B cell (primary cell): ENCODE results near the gene GPC2. TPM values are rescaled to one million over a fixed set of nuclear protein-coding genes. Genes with fewer than 3 reads are reported as not detected.

Experiments
- ATAC-seq: fragments of 200-7000 bp; cut with Tn5 transposase; one replicate; pipeline ENCODE4 v1.10.0; 2021; ENCODE audit warnings: low read depth, mild to moderate bottlenecking, moderate number of reproducible peaks, moderate library complexity
- CTCF ChIA-PET: fragments of 350-600 bp; sonication (Branson Sonifier 250); formaldehyde crosslinking; loops from one replicate; lab custom pipeline; 2021; ENCODE audit warnings: antibody characterized with exemption, inconsistent platforms; lab: Charles Lee
- POLR2A ChIA-PET: fragments of 350-600 bp; sonication (Branson Sonifier 250); formaldehyde crosslinking; loops from one replicate; lab custom pipeline; 2021; ENCODE audit warnings: antibody characterized with exemption; lab: Charles Lee
- DNase-seq: peaks from one replicate; pipeline ENCODE4 v3.0.0; 2013
- H2AFZ ChIP-seq: 2 replicates; pipeline ENCODE4 v1.6.1; 2012; ENCODE audit warnings: mild to moderate bottlenecking, low read depth, low read length; ENCODE audit not compliant: insufficient read depth, poor library complexity, severe bottlenecking
- H3K27ac ChIP-seq, 2 donors: 1 replicate in 1 of 2; 2 replicates in 1 of 2; pipeline ENCODE4 v1.5.1; 2012 to 2013; ENCODE audit warnings: low read length in 2 of 2, mild to moderate bottlenecking in 2 of 2, moderate library complexity in 1 of 2
- H3K27me3 ChIP-seq, 4 experiments: fragments of 200-600 bp in 1 of 4; sonication (generic) in 1 of 4; replicated peaks in 1 of 4; 1 replicate in 2 of 4; 2 replicates in 2 of 4; pipeline versions ENCODE4 v1.6.1 to v1.7.0; 2013 to 2016; ENCODE audit warnings: low read length in 3 of 4, mild to moderate bottlenecking in 2 of 4, mixed read lengths in 1 of 4, moderate library complexity in 1 of 4; ENCODE audit not compliant: insufficient read depth in 4 of 4, control insufficient read depth in 3 of 4; ENCODE audit errors: control extremely low read depth in 1 of 4
- H3K36me3 ChIP-seq, 2 experiments: replicated peaks in 1 of 2; 1 replicate in 1 of 2; 2 replicates in 1 of 2; pipeline versions ENCODE4 v1.6.1 to v1.7.1; 2013; ENCODE audit warnings: low read length in 1 of 2; ENCODE audit not compliant: insufficient read depth in 2 of 2, control insufficient read depth in 1 of 2; ENCODE audit errors: control extremely low read depth in 1 of 2, extremely low read depth in 1 of 2
- H3K4me1 ChIP-seq, 2 donors: fragments of 200-600 bp in 1 of 2; sonication (generic) in 1 of 2; 1 replicate in 1 of 2; 2 replicates in 1 of 2; pipeline versions ENCODE4 v1.5.1 to v1.6.1; 2013 to 2017; ENCODE audit warnings: low read length in 2 of 2; ENCODE audit not compliant: control insufficient read depth in 2 of 2, insufficient read depth in 2 of 2
- H3K4me2 ChIP-seq: replicated peaks from 2 replicates; pipeline ENCODE3; 2012; ENCODE audit warnings: mild to moderate bottlenecking, low read depth, low read length; ENCODE audit not compliant: poor library complexity, severe bottlenecking
- H3K4me3 ChIP-seq, 5 experiments: fragments of 200-600 bp in 1 of 5; sonication (generic) in 1 of 5; 1 replicate in 3 of 5; 2 replicates in 2 of 5; pipeline versions ENCODE4 v1.5.1 to v1.7.0; 2011 to 2016; ENCODE audit warnings: low read length in 4 of 5, mild to moderate bottlenecking in 4 of 5, low read depth in 2 of 5, control low read depth in 1 of 5, moderate library complexity in 1 of 5; ENCODE audit not compliant: insufficient read depth in 1 of 5; ENCODE audit errors: control extremely low read depth in 1 of 5, extremely low read depth in 1 of 5
- H3K79me2 ChIP-seq: fragments of 200-600 bp; sonication (generic); one replicate; pipeline ENCODE4 v1.6.0; 2016; ENCODE audit warnings: low read length; ENCODE audit not compliant: control insufficient read depth, insufficient read depth
- H3K9ac ChIP-seq: fragments of 200-600 bp; sonication (generic); 2 replicates; pipeline ENCODE4 v1.6.1; 2017; ENCODE audit warnings: mild to moderate bottlenecking, low read length, moderate library complexity
- H3K9me3 ChIP-seq, 3 donors: one replicate each; pipeline versions ENCODE4 v1.6.1 to v1.7.1; 2013; ENCODE audit warnings: low read length in 2 of 3; ENCODE audit not compliant: control insufficient read depth in 2 of 3, insufficient read depth in 1 of 3; ENCODE audit errors: control extremely low read depth in 1 of 3
- H4K20me1 ChIP-seq: 2 replicates; pipeline ENCODE4 v1.6.0; 2012; ENCODE audit warnings: mild to moderate bottlenecking, low read length; ENCODE audit not compliant: insufficient read depth, control insufficient read depth, poor library complexity, severe bottlenecking
- H3K27ac Mint-ChIP-seq: one replicate; pipeline ENCODE4 v1.8.0; 2021; ENCODE audit warnings: mixed read lengths
- H3K27me3 Mint-ChIP-seq: one replicate; pipeline ENCODE4 v1.8.0; 2021; ENCODE audit warnings: mixed read lengths
- H3K4me1 Mint-ChIP-seq: one replicate; pipeline ENCODE4 v1.8.0; 2021; ENCODE audit warnings: mixed read lengths
- H3K4me3 Mint-ChIP-seq: one replicate; pipeline ENCODE4 v1.8.0; 2021; ENCODE audit warnings: mixed read lengths
- H3K9me3 Mint-ChIP-seq: one replicate; pipeline ENCODE4 v1.8.0; 2022; ENCODE audit warnings: mixed read lengths; ENCODE audit not compliant: insufficient read depth
- CTCF ChIP-seq: fragments of 200-600 bp; IDR thresholded peaks from one replicate; pipeline ENCODE4 v1.8.0; 2022; ENCODE audit warnings: antibody characterized with exemption, mild to moderate bottlenecking
- EZH2 ChIP-seq: IDR thresholded peaks from 2 replicates; pipeline ENCODE4 v1.6.1; 2012; ENCODE audit warnings: borderline replicate concordance, low read depth, mild to moderate bottlenecking, moderate library complexity, low read length; ENCODE audit not compliant: insufficient read depth, poor library complexity, severe bottlenecking
- WGBS: methylation state at CpG from one replicate; pipeline ENCODE4 v1.1.5; 2013; ENCODE audit warnings: missing lambda C conversion rate; ENCODE audit not compliant: insufficient coverage; 5-methylcytosine and 5-hydroxymethylcytosine counted together
- intact Hi-C: fragments of 100-400 bp; cut with micrococcal nuclease; formaldehyde crosslinking; loops from one replicate; pipeline ENCODE4 v1.10.0; 2022
- polyA plus RNA-seq: library from polyadenylated mRNA; depleted of rRNA; stranded (reverse); fragments of >200 nt; gene quantifications from 2 replicates; pipeline ENCODE4 v1.2.3, GENCODE V29; 2012
- total RNA-seq, 2 donors: library from RNA; stranded (reverse); fragments of 120-200 nt in 1 of 2; gene quantifications; 1 replicate in 1 of 2; 2 replicates in 1 of 2; pipeline versions ENCODE4 v1.2.3 to v1.2.4, GENCODE V29; 2013 to 2022

The GPC2 gene
- total and polyA plus RNA-seq, 2 donors (not counting 1 experiment from before 2014, with no cell fraction given): 3.9 to 4.1 TPM

- TF ChIP-seq CTCF (no peak), EZH2 (no peak)
- H3K4me2 ChIP-seq: peak overlapping the region; percentile 45
- no peaks in the 10 kb centered on the region for H3K36me3 ChIP-seq
- POLR2A ChIA-PET: interaction anchor here (0.5 to 2.6 kb wide), 4 partner anchors 13 to 61 kb away, joined by 3 to 13 read pairs (median 4); partner anchors contain the start of gene LAMTOR4
- 89% methylated on average over 6 of the region's 6 CpGs for WGBS
- no peaks in the 10 kb centered on the region for H3K27me3 ChIP-seq
- Mint-ChIP-seq H3K27me3 (no peaks in the 10 kb centered on the region), H3K4me1 (peaks cover 66% of the 10 kb centered on the region), H3K9me3 (no peaks in the 10 kb centered on the region), H3K27ac (peak overlapping the region; percentile 85), H3K4me3 (peak overlapping the region; percentile 46)
- peaks cover 46 to 56% of the 10 kb centered on the region in 2 donors for H3K4me1 ChIP-seq
- CTCF ChIA-PET: interaction anchor here (0.6 to 6.5 kb wide), 8 partner anchors 9 to 77 kb away, joined by 3 to 56 read pairs (median 4); no protein-coding TSS in a partner anchor
- intact Hi-C loops: no loop called here
- ATAC-seq (no peak), DNase-seq (no peak)
- no peaks in the 10 kb centered on the region for H3K9me3 ChIP-seq
- H4K20me1 ChIP-seq: no peaks in the 10 kb centered on the region
- H3K4me3 ChIP-seq: no peak overlapping the region
- H3K27ac ChIP-seq: no peak overlapping the region
- H3K79me2 ChIP-seq: peaks cover 7% of the 10 kb centered on the region
- no peak overlapping the region for H2AFZ ChIP-seq
- H3K9ac ChIP-seq: no peak overlapping the region
Observed at GRCh38 chr7:100209493-100209892, 32.3 kb upstream of the GPC2 start.

- H3K9me3 Mint-ChIP-seq: no peaks in the 10 kb centered on the region
- H3K4me3 ChIP-seq: peak overlapping the region in 1 of 5 experiments; percentile 10
Observed at GRCh38 chr7:100208911-100209408, 31.8 kb upstream of the GPC2 start.

More at GRCh38 chr7:100208911-100209408, 31.8 kb upstream of the GPC2 start:
- H3K4me1 Mint-ChIP-seq: peaks cover 64% of the 10 kb centered on the region
- H3K27me3 ChIP-seq: no peaks in the 10 kb centered on the region
- 43% methylated on average over 5 of the region's 6 CpGs for WGBS
- TF ChIP-seq EZH2 (no peak), CTCF (no peak)
- H4K20me1 ChIP-seq: no peaks in the 10 kb centered on the region
- peak overlapping the region; percentile 45 for H3K4me2 ChIP-seq
- intact Hi-C loops: no loop called here
- no peaks in the 10 kb centered on the region for H3K27me3 Mint-ChIP-seq
- peaks cover 7% of the 10 kb centered on the region for H3K79me2 ChIP-seq
- POLR2A ChIA-PET: interaction anchor here (0.6 to 1.3 kb wide), 3 partner anchors 16 to 70 kb away, joined by 3 to 4 read pairs (median 3); no protein-coding TSS in a partner anchor
- peaks cover 42 to 50% of the 10 kb centered on the region in 2 donors for H3K4me1 ChIP-seq
- H3K9me3 ChIP-seq: no peaks in the 10 kb centered on the region
- ATAC-seq (no peak), DNase-seq (peak; percentile 30)
- no peak overlapping the region for H3K27ac ChIP-seq
- H2AFZ ChIP-seq: no peak overlapping the region
- CTCF ChIA-PET: interaction anchor here (1.3 to 6.5 kb wide), 6 partner anchors 8 to 78 kb away, joined by 3 to 56 read pairs (median 6); no protein-coding TSS in a partner anchor
- no peaks in the 10 kb centered on the region for H3K36me3 ChIP-seq
- H3K9ac ChIP-seq: no peak overlapping the region
- H3K27ac Mint-ChIP-seq: peak overlapping the region; percentile 85
- H3K4me3 Mint-ChIP-seq: peak overlapping the region; percentile 46
